HG03175 (cell line): ENCODE results near the gene SP8.

Experiments
- ATAC-seq: cut with Tn5 transposase; IDR thresholded peaks from one replicate; pipeline ENCODE4 v1.9.1; 2021; ENCODE audit warnings: mild to moderate bottlenecking, moderate library complexity; ENCODE audit not compliant: unreplicated experiment

Gene SP8

GRCh38 chr7:20776214-20776911 lies 10.3 kb downstream of the SP8 start:
- ATAC-seq: no peak

- ATAC-seq: no peak
Measured at GRCh38 chr7:20754001-20754400, 32.7 kb downstream of the SP8 start.

- no peak for ATAC-seq
Measured at GRCh38 chr7:20749906-20750305, 36.8 kb downstream of the SP8 start.

- no peak for ATAC-seq
Measured at GRCh38 chr7:20748853-20749252, 37.8 kb downstream of the SP8 start.

GRCh38 chr7:20747001-20747400 lies 39.7 kb downstream of the SP8 start:
- ATAC-seq: no peak

- ATAC-seq: no peak
Measured at GRCh38 chr7:20745702-20746101, 41.0 kb downstream of the SP8 start.

GRCh38 chr7:20744954-20745446 lies 41.7 kb downstream of the SP8 start:
- no peak for ATAC-seq

GRCh38 chr7:20742913-20743312 lies 43.8 kb downstream of the SP8 start:
- ATAC-seq: no peak

- ATAC-seq: peak; percentile 57
Measured at GRCh38 chr7:20741801-20742200, 44.9 kb downstream of the SP8 start.

GRCh38 chr7:20738518-20739481 lies 47.9 kb downstream of the SP8 start:
- ATAC-seq: no peak

GRCh38 chr7:20737840-20738448 lies 48.7 kb downstream of the SP8 start:
- ATAC-seq: no peak

- no peak for ATAC-seq
Measured at GRCh38 chr7:20735346-20736065, 51.2 kb downstream of the SP8 start.
